Nephron progenitor cell (in vitro differentiated cells): Measurements from ENCODE around the gene ANP32A.

Experiments
- DNase-seq: peaks from one replicate; pipeline ENCODE4 v3.0.0; 2021
- H3K27ac Mint-ChIP-seq: 2 replicates; pipeline ENCODE4 v1.8.0; 2021; ENCODE audit warnings: mild to moderate bottlenecking, moderate library complexity, mixed read lengths
- H3K27me3 Mint-ChIP-seq: 2 replicates; pipeline ENCODE4 v1.8.0; 2021; ENCODE audit warnings: mild to moderate bottlenecking, low read depth, mixed read lengths; ENCODE audit not compliant: poor library complexity
- H3K36me3 Mint-ChIP-seq: 2 replicates; pipeline ENCODE4 v1.8.0; 2021; ENCODE audit warnings: low read depth, mixed read lengths
- H3K4me1 Mint-ChIP-seq: 2 replicates; pipeline ENCODE4 v1.8.0; 2021; ENCODE audit warnings: mixed read lengths
- H3K4me3 Mint-ChIP-seq: 2 replicates; pipeline ENCODE4 v1.8.0; 2021; ENCODE audit warnings: mild to moderate bottlenecking, moderate library complexity, mixed read lengths
- H3K9me3 Mint-ChIP-seq: 2 replicates; pipeline ENCODE4 v1.8.0; 2021; ENCODE audit warnings: mild to moderate bottlenecking, moderate library complexity, mixed read lengths
- CTCF ChIP-seq: fragments of 200-600 bp; sonication (generic); IDR thresholded peaks from 2 replicates; pipeline ENCODE4 v1.5.0; 2021; ENCODE audit warnings: antibody characterized with exemption

Gene ANP32A

DNA sequence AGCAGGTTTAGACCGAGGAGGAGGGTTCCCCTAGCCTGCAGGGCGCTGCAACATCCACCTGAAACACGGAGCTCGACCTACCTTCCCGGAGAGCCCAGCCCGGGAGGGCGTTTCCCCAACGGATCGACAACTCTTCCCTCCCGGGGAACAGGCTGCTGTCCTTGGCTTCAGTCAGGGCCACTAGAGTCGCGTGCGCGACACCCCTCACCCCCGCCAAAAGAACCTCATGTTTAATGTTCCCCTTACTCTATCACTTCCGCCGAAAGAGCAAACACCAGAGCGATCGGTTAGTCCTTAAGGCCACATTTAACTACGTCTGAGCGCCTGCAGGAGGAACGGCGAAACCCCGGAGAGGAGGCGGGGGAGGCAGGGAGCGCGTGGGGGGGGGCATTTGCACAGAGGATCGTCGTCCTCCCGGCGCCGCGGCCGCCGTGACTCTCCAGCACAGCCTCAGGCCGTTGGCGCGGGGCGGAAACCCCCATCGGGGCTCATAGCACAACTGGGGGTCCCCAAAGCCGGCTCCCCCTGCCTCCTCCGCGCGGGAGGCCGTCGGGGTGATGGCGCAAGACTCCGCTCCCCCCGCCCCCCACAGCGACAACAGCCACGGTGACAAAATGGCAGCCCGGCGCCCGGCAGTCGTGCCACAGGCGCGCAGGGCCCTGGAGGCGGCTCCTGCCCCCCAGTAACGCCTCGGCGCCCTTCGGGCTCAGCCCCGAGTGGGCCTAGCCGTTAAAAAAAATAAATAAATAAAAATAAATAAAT lies 3.2 kb downstream of the ANP32A start:
- Mint-ChIP-seq H3K9me3 (no peaks in the 10 kb centered on the region), H3K27ac (peak overlapping the region; percentile 98), H3K27me3 (no peaks in the 10 kb centered on the region), H3K4me3 (peak overlapping the region; percentile 97), H3K4me1 (peaks cover 61% of the 10 kb centered on the region), H3K36me3 (peaks cover 20% of the 10 kb centered on the region)
- DNase-seq: peak; percentile 67
- no peak for TF ChIP-seq CTCF

GRCh38 chr15:68816795-68817303 lies 3.8 kb downstream of the ANP32A start:
- peaks cover 61% of the 10 kb centered on the region for H3K4me1 Mint-ChIP-seq
- no peaks in the 10 kb centered on the region for H3K9me3 Mint-ChIP-seq
- DNase-seq: no peak
- H3K27me3 Mint-ChIP-seq: no peaks in the 10 kb centered on the region
- H3K4me3 Mint-ChIP-seq: peak overlapping the region; percentile 97
- peaks cover 25% of the 10 kb centered on the region for H3K36me3 Mint-ChIP-seq
- peak overlapping the region; percentile 98 for H3K27ac Mint-ChIP-seq
- no peak for TF ChIP-seq CTCF

DNA sequence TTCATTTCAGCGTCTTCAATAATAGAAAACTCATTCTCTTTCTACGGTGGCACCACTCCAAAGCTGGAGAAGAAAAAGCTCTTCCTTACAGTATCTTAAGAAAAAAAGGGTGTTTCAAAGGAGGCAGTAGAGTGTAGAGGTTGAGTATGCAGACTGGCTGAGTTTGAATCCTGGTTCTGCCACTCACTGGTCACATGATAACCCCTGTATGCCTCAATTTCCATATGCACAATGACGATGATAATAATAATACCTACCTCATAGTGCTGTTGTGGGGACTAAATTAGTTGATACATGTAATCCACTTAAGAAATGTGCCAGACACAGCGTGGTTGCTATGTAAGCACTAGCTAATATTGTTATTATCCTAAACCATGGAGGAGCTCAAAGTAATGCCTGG lies 4.5 kb downstream of the ANP32A start:
- peak overlapping the region; percentile 74 for H3K27ac Mint-ChIP-seq

GRCh38 chr15:68815598-68815997 lies 5.1 kb downstream of the ANP32A start:
- TF ChIP-seq CTCF: no peak
- Mint-ChIP-seq H3K4me1 (peaks cover 65% of the 10 kb centered on the region), H3K36me3 (peaks cover 32% of the 10 kb centered on the region), H3K4me3 (peak overlapping the region; percentile 97), H3K9me3 (no peaks in the 10 kb centered on the region), H3K27ac (no peak overlapping the region), H3K27me3 (no peaks in the 10 kb centered on the region)
- DNase-seq: no peak

More for the DNA sequence above, 4.5 kb downstream of the ANP32A start:
- H3K36me3 Mint-ChIP-seq: peaks cover 27% of the 10 kb centered on the region
- H3K9me3 Mint-ChIP-seq: no peaks in the 10 kb centered on the region
- TF ChIP-seq CTCF: no peak
- peaks cover 59% of the 10 kb centered on the region for H3K4me1 Mint-ChIP-seq
- H3K27me3 Mint-ChIP-seq: no peaks in the 10 kb centered on the region
- no peak for DNase-seq
- H3K4me3 Mint-ChIP-seq: peak overlapping the region; percentile 97

- no peaks in the 10 kb centered on the region for H3K27me3 Mint-ChIP-seq
- no peaks in the 10 kb centered on the region for H3K9me3 Mint-ChIP-seq
- H3K4me1 Mint-ChIP-seq: peaks cover 75% of the 10 kb centered on the region
- TF ChIP-seq CTCF: no peak
- no peak for DNase-seq
- peak overlapping the region; percentile 87 for H3K27ac Mint-ChIP-seq
- peak overlapping the region; percentile 21 for H3K4me3 Mint-ChIP-seq
- H3K36me3 Mint-ChIP-seq: peaks cover 42% of the 10 kb centered on the region
Observed at GRCh38 chr15:68814596-68814995, 6.1 kb downstream of the ANP32A start.
